Stomach (tissue), 4 donors: ENCODE results near the gene OR7G3.

ENCODE experiments used
- CTCF ChIP-seq, 7 experiments: fragments of 450-650 bp in 4 of 7; fragments of 200-600 bp in 3 of 7; sonication (generic) in 3 of 7; IDR thresholded peaks; one replicate each; pipeline ENCODE4 v1.5.1; 2016 to 2019; ENCODE audit warnings: antibody characterized with exemption in 7 of 7, control low read depth in 2 of 7, mild to moderate bottlenecking in 1 of 7
- EP300 ChIP-seq: sonication (generic); formaldehyde crosslinking; IDR thresholded peaks from one replicate; pipeline ENCODE4 v1.6.1; 2017; ENCODE audit warnings: antibody characterized with exemption
- POLR2A ChIP-seq, 4 donors: fragments of 450-650 bp; IDR thresholded peaks; one replicate each; pipeline ENCODE4 v1.6.1; 2016; ENCODE audit warnings: antibody characterized with exemption in 4 of 4, control low read depth in 2 of 4, mild to moderate bottlenecking in 1 of 4, moderate library complexity in 1 of 4
- POLR2AphosphoS5 ChIP-seq, 3 donors: sonication (generic); formaldehyde crosslinking; IDR thresholded peaks; one replicate each; pipeline ENCODE4 v1.6.1; 2016; ENCODE audit warnings: antibody characterized with exemption in 3 of 3

DNA sequence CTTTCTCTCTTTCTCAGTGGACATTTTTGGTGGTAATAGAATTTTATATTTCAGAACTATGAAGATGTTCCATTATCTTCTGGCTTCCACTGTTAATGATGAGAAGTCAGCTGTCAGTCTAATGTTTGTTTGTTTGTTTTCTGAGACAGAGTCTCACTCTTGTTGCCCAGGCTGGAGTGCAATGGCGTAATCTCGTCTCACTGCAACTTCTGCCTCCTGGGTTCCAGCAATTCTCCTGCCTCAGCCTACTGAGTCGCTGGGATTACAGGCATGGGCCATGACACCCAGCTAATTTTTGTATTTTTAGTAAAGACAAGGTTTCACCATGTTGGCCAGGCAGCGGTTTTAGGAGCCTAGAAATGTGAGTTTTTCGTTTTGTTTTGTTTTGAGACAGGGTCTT lies 18.2 kb upstream of the OR7G3 start:
- TF ChIP-seq POLR2A (IDR thresholded peaks at IDR 0.05) (no peak), POLR2AphosphoS5 (IDR thresholded peaks at IDR 0.05) (no peak), CTCF (IDR thresholded peaks at IDR 0.05) (no peak), EP300 (no peak)
